ENCODE data around the gene KPNA2.

KPNA2 gene

DNA sequence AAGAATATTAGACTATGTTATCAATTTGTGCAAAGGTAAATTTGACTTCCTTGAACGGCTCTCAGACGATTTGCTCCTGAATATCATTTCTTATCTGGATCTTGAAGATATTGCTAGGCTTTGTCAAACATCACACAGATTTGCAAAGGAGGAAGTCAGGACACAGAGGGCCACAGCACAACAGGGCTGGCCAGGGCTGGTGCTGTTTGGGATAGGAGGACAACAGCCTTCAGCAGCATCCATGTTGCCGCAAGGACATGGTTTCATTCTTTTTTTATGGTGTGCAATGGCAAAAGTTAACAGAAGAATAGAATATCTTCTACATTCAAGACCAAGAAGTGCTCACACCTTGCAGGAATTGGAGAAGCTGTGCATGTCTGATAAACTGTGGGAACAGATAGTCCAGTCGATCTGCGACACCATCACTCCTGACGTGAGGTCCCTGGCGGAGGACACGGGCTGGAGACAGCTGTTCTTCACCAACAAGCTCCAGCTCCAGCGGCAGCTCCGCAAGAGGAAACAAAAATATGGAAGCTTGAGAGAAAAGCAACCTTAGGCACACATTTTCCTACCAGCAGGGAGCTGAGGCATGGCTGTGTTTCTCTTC, 59.8 kb downstream of the KPNA2 start:
- H3K4me3 ChIP-seq (ENCODE audit: low read length), result no peak overlapping the region
- TF ChIP-seq, protein P1, sequence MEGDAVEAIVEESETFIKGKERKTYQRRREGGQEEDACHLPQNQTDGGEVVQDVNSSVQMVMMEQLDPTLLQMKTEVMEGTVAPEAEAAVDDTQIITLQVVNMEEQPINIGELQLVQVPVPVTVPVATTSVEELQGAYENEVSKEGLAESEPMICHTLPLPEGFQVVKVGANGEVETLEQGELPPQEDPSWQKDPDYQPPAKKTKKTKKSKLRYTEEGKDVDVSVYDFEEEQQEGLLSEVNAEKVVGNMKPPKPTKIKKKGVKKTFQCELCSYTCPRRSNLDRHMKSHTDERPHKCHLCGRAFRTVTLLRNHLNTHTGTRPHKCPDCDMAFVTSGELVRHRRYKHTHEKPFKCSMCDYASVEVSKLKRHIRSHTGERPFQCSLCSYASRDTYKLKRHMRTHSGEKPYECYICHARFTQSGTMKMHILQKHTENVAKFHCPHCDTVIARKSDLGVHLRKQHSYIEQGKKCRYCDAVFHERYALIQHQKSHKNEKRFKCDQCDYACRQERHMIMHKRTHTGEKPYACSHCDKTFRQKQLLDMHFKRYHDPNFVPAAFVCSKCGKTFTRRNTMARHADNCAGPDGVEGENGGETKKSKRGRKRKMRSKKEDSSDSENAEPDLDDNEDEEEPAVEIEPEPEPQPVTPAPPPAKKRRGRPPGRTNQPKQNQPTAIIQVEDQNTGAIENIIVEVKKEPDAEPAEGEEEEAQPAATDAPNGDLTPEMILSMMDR (IDR thresholded peaks at IDR 0.05; ENCODE audit: insufficient read depth, low read depth, low read length, missing control alignments), result no peak
- DNase-seq (ENCODE audit: low read depth), result no peak

DNA sequence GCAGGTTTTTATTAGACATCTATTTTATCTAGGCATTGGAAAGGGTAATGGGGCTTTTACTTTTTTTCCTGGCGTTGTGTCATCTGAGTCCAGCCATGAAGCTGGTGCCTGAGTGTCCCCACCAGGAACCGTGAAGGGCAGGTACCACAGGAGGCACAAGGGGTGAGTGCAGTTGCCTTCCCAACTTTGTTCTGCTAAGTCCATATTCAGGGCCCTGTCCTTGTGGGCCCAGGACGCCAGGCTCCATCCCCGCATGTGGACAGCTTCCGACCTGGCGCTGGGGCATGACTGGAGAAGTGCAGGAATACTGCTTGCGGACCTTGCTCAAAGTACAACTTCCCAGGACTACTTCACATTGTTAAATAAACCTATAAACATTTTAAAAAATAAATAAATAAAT, 60.6 kb downstream of the KPNA2 start:
- TF ChIP-seq, protein P1 (IDR thresholded peaks at IDR 0.05; ENCODE audit: insufficient read depth, low read depth, low read length, missing control alignments), result no peak
- DNase-seq (ENCODE audit: low read depth), result no peak
- H3K4me3 ChIP-seq (ENCODE audit: low read length), result no peak overlapping the region

All from epithelial cell of esophagus (primary cell).